GM20431 (cell line): ENCODE measurements around the gene PELI1.

Source experiments
- in situ Hi-C: fragments of 300-500 bp; cut with MseI, MboI; formaldehyde crosslinking; loops from one replicate; pipeline ENCODE4 v1.15.0; 2020; ENCODE audit warnings: low sequenced_read_pairs; ENCODE audit not compliant: unreplicated experiment

Gene PELI1

DNA sequence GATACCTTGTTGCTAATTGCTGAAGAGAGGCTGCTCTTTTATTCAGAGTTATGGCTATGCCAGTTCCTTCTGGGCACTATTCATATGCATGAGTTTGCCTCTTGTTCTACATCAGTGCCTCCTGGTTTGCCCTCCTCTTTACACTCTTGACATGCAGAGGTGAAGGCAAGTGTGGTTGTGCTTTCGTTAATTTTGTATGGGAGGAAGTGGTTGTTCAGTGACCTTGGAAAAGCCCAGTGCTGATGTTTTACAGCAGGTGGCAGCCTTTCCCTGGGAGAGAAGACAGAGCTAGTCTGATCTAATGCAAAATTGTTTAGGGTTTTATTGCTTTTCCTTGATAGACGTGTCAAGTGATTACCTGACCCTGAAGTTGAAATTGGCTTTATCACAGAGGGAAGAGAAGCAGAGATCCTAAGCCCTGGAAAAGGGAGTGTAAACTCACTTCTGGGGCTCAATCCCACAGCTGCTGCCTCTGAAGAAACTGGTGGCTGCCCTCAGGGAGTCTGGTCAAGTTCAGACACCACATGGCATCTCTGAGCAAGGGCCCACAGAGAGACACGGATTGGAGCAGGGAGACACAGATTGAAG, 94.5 kb downstream of the PELI1 start:
- in situ Hi-C loops, result loop anchor here (10.0 kb wide), 2 partner anchors 275 to 435 kb away; no protein-coding TSS in a partner anchor

DNA sequence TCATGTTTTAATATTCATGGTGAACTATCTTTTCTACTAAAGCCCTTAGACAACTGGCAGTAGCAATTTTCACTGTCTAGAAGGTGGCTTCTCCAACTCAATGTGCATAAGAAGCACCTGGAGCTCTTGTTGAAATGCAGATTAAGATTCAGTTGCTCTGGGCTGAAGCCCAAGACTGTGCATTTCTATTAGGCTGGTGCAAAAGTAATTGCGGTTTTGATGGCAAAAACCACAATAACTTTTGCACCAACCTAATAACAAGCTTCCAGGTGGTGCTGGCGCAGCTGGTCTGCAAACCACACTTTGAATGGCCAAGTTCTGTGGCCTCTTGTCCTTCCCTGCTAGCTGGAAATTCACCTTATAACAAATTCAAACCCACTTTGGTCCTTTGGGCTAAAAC, 98.3 kb downstream of the PELI1 start:
- in situ Hi-C loops, result loop anchor here (10.0 kb wide), 2 partner anchors 279 to 439 kb away; no protein-coding TSS in a partner anchor
